Measurements from ENCODE around the gene SULT4A1.

DNA sequence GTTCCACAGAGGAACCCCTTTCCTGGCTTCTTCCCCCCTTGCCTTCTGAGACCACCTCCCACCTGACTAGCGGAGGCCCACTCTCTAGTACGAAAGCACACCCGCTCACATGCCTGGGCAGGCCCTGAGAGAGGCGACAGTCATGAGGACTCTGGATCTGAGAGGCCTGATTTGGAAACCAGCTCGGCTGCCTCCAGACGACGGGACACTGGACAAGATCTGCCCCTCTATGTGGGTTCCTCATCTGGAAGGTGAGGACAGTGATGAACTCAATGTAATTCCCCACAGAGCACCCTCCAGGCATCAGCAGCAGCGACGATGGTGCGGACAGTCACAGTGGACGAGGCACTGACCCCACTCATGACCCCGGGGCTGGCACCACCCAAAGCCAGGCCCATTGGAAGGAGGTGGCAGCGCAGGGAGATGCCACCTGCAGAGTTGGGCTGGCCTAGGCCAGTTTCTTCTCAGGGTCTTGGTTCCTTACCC is 7.5 kb downstream of the SULT4A1 start:
- TF ChIP-seq, protein P1, sequence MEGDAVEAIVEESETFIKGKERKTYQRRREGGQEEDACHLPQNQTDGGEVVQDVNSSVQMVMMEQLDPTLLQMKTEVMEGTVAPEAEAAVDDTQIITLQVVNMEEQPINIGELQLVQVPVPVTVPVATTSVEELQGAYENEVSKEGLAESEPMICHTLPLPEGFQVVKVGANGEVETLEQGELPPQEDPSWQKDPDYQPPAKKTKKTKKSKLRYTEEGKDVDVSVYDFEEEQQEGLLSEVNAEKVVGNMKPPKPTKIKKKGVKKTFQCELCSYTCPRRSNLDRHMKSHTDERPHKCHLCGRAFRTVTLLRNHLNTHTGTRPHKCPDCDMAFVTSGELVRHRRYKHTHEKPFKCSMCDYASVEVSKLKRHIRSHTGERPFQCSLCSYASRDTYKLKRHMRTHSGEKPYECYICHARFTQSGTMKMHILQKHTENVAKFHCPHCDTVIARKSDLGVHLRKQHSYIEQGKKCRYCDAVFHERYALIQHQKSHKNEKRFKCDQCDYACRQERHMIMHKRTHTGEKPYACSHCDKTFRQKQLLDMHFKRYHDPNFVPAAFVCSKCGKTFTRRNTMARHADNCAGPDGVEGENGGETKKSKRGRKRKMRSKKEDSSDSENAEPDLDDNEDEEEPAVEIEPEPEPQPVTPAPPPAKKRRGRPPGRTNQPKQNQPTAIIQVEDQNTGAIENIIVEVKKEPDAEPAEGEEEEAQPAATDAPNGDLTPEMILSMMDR (IDR thresholded peaks at IDR 0.05; ENCODE audit: insufficient read depth, low read length): no peak
- TF ChIP-seq POLR2AphosphoS5 (IDR thresholded peaks at IDR 0.05; ENCODE audit: low read depth): no peak
- TF ChIP-seq GABPA (IDR thresholded peaks at IDR 0.05; ENCODE audit: low read depth): no peak
